ENCODE measurements around the gene IZUMO2. TPM values are rescaled to one million over a fixed set of nuclear protein-coding genes. Genes with fewer than 3 reads are reported as not detected.
"Not testable (repeated sequence)": the region's sequence is repeated elsewhere in the genome, so short reads cannot be mapped to it uniquely, and the experiment has no call there.

The IZUMO2 gene
- polyA plus RNA-seq, 5 donors: 0.87 to 1.5 (median 1.2) TPM

GRCh38 chr19:50136603-50137365 is 26.3 kb downstream of the IZUMO2 start:
- not testable (repeated sequence) for DNase-seq

GRCh38 chr19:50135856-50136602 is 27.1 kb downstream of the IZUMO2 start:
- not testable (repeated sequence) for DNase-seq

- not testable (repeated sequence) for DNase-seq
Measured at GRCh38 chr19:50134777-50135719, 28.0 kb downstream of the IZUMO2 start.

GRCh38 chr19:50133518-50134492 is 29.3 kb downstream of the IZUMO2 start:
- DNase-seq: not testable (repeated sequence)

GRCh38 chr19:50104012-50104411 is 59.1 kb downstream of the IZUMO2 start:
- DNase-seq: not testable (repeated sequence)

- not testable (repeated sequence) for DNase-seq
Measured at GRCh38 chr19:50103405-50103804, 59.7 kb downstream of the IZUMO2 start.

Other genes with a start within 250 kb of the IZUMO2 start
- 10 to 100 TPM; 20.8 to 38.5 (median 22.9) TPM for gene ATF5, start 234.1 kb downstream of the IZUMO2 start, polyA plus RNA-seq (ENCODE audit: insufficient read depth in 1 of 5, insufficient read length in 5 of 5, low replicate concordance in 1 of 5)
- 10 to 100 TPM; 52.9 to 69.1 (median 62.4) TPM for gene NUP62, start 233.8 kb downstream of the IZUMO2 start, polyA plus RNA-seq (ENCODE audit: insufficient read depth in 1 of 5, insufficient read length in 5 of 5, low replicate concordance in 1 of 5)
- under 1 TPM; 0.23 to 0.97 (median 0.52) TPM for gene SIGLEC11, start 202.1 kb downstream of the IZUMO2 start, polyA plus RNA-seq (ENCODE audit: insufficient read depth in 1 of 5, insufficient read length in 5 of 5, low replicate concordance in 1 of 5)
- 10 to 100 TPM; 36.4 to 45.5 (median 42.5) TPM for gene VRK3, start 137.9 kb downstream of the IZUMO2 start, polyA plus RNA-seq (ENCODE audit: insufficient read depth in 1 of 5, insufficient read length in 5 of 5, low replicate concordance in 1 of 5)
- 10 to 100 TPM; 13.2 to 15.7 (median 14.3) TPM for gene ZNF473, start 137.3 kb downstream of the IZUMO2 start, polyA plus RNA-seq (ENCODE audit: insufficient read depth in 1 of 5, insufficient read length in 5 of 5, low replicate concordance in 1 of 5)
- gene MYH14, start 40.3 kb upstream of the IZUMO2 start, polyA plus RNA-seq (ENCODE audit: insufficient read depth in 1 of 5, insufficient read length in 5 of 5, low replicate concordance in 1 of 5): 10 to 100 TPM; 30.6 to 77.6 (median 45.7) TPM
- gene KCNC3, start 166.1 kb upstream of the IZUMO2 start, polyA plus RNA-seq (ENCODE audit: insufficient read depth in 1 of 5, insufficient read length in 5 of 5, low replicate concordance in 1 of 5): 10 to 100 TPM; 17.8 to 30.3 (median 25.2) TPM
- gene NAPSA, start 202.4 kb upstream of the IZUMO2 start, polyA plus RNA-seq (ENCODE audit: insufficient read depth in 1 of 5, insufficient read length in 5 of 5, low replicate concordance in 1 of 5): 10 to 100 TPM; 21.8 to 46.6 (median 36.0) TPM
- gene NR1H2, start 213.2 kb upstream of the IZUMO2 start, polyA plus RNA-seq (ENCODE audit: insufficient read depth in 1 of 5, insufficient read length in 5 of 5, low replicate concordance in 1 of 5): 10 to 100 TPM; 24.1 to 45.1 (median 30.3) TPM
- 10 to 100 TPM; 23.6 to 37.1 (median 29.6) TPM for gene POLD1, start 221.1 kb upstream of the IZUMO2 start, polyA plus RNA-seq (ENCODE audit: insufficient read depth in 1 of 5, insufficient read length in 5 of 5, low replicate concordance in 1 of 5)